Esophagus muscularis mucosa (tissue), 4 donors: ENCODE data around the gene SPATA19.

Experiments
- CTCF ChIP-seq, 3 experiments: fragments of 200-600 bp in 2 of 3; fragments of 450-650 bp in 1 of 3; sonication (generic) in 2 of 3; IDR thresholded peaks; one replicate each; pipeline ENCODE4 v1.5.1; 2017 to 2019; ENCODE audit warnings: antibody characterized with exemption in 3 of 3, mild to moderate bottlenecking in 2 of 3, moderate library complexity in 1 of 3
- EP300 ChIP-seq: sonication (generic); formaldehyde crosslinking; IDR thresholded peaks from one replicate; pipeline ENCODE4 v1.6.1; 2017; ENCODE audit warnings: antibody characterized with exemption
- POLR2A ChIP-seq: fragments of 450-650 bp; IDR thresholded peaks from one replicate; pipeline ENCODE4 v1.6.1; 2017; ENCODE audit warnings: antibody characterized with exemption, moderate library complexity, mild to moderate bottlenecking, low read depth
- POLR2AphosphoS5 ChIP-seq, 2 donors: sonication (generic); formaldehyde crosslinking; IDR thresholded peaks; one replicate each; pipeline ENCODE4 v1.6.1; 2017; ENCODE audit warnings: antibody characterized with exemption in 2 of 2

- TF ChIP-seq POLR2A = no peak
- no peak for TF ChIP-seq CTCF (IDR thresholded peaks at IDR 0.05)
- TF ChIP-seq POLR2AphosphoS5 (IDR thresholded peaks at IDR 0.05) = no peak
- TF ChIP-seq EP300 = no peak
These were observed 26.8 kb upstream of the SPATA19 start for GRCh38 chr11:133872160-133872559.
